Measurements from ENCODE around the gene CDKN1C. TPM values are rescaled to one million over a fixed set of nuclear protein-coding genes. Genes with fewer than 3 reads are reported as not detected.

CDKN1C gene
- total RNA-seq, 2 donors from 2014 or later = 17.2 to 28.7 TPM

DNA sequence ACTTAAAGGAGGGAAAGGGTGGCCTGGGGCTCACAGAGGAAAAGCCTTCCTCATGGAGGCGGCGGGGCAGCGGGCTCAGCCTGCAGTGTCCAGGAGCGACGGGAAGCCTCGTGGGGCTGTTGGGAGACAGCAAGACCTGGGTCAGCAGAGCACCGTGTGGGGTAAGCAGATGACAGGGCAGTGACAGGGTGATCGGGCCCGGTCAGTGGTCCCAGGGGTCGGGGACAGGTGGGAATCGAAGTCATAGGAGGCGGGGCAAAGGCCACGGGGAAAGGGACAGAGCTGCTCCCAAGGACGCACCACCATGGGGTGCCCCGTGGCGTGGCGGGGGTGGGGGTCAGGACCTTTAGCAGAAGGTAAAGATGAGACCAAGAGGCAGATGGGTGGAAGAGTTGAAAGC lies 49.8 kb downstream of the CDKN1C start:
- H3K27ac ChIP-seq = peak overlapping the region in 1 of 2 donors; percentile 38
- no peaks in the 10 kb centered on the region for H3K9me3 ChIP-seq
- TF ChIP-seq, protein P1, sequence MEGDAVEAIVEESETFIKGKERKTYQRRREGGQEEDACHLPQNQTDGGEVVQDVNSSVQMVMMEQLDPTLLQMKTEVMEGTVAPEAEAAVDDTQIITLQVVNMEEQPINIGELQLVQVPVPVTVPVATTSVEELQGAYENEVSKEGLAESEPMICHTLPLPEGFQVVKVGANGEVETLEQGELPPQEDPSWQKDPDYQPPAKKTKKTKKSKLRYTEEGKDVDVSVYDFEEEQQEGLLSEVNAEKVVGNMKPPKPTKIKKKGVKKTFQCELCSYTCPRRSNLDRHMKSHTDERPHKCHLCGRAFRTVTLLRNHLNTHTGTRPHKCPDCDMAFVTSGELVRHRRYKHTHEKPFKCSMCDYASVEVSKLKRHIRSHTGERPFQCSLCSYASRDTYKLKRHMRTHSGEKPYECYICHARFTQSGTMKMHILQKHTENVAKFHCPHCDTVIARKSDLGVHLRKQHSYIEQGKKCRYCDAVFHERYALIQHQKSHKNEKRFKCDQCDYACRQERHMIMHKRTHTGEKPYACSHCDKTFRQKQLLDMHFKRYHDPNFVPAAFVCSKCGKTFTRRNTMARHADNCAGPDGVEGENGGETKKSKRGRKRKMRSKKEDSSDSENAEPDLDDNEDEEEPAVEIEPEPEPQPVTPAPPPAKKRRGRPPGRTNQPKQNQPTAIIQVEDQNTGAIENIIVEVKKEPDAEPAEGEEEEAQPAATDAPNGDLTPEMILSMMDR (IDR thresholded peaks at IDR 0.05) = no peak
- H3K27me3 ChIP-seq = no peaks in the 10 kb centered on the region
- H3K4me3 ChIP-seq = no peak overlapping the region
- no peak for DNase-seq (ENCODE audit: low spot score)
- H3K4me1 ChIP-seq = peaks cover 0 to 36% of the 10 kb centered on the region in 2 donors
- no peaks in the 10 kb centered on the region for H3K36me3 ChIP-seq

DNA sequence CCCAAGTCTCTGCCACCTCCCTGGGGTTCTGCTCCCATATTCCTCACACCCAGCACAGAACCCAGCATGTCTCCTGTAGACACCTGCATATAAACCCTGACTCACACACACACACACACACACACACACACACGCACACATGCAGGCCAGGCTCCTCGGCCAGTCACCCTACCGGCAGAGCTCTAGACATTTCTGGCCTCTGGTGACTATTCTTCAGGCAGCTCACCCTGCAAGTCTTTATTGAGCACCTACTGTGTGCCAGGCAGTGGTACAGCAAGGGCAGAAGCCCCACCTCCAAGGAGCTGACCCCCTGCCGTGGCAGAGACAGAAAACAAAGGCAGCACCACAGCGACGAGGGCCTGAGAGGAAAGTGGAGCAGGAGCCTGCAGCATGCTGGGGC lies 50.3 kb downstream of the CDKN1C start:
- H3K36me3 ChIP-seq = no peaks in the 10 kb centered on the region
- TF ChIP-seq, protein P1 (IDR thresholded peaks at IDR 0.05) = no peak
- H3K9me3 ChIP-seq = no peaks in the 10 kb centered on the region
- no peaks in the 10 kb centered on the region for H3K27me3 ChIP-seq
- peak overlapping the region in 1 of 2 donors; percentile 38 for H3K27ac ChIP-seq
- H3K4me1 ChIP-seq = peaks cover 0 to 39% of the 10 kb centered on the region in 2 donors
- H3K4me3 ChIP-seq = no peak overlapping the region
- DNase-seq (ENCODE audit: low spot score) = no peak

GRCh38 chr11:2834503-2835273 lies 50.9 kb downstream of the CDKN1C start:
- no peaks in the 10 kb centered on the region for H3K27me3 ChIP-seq
- no peak overlapping the region for H3K4me3 ChIP-seq
- TF ChIP-seq, protein P1 (IDR thresholded peaks at IDR 0.05) = no peak
- H3K4me1 ChIP-seq = peaks cover 0 to 39% of the 10 kb centered on the region in 2 donors
- H3K27ac ChIP-seq = no peak overlapping the region
- H3K9me3 ChIP-seq = no peaks in the 10 kb centered on the region
- no peaks in the 10 kb centered on the region for H3K36me3 ChIP-seq
- DNase-seq (ENCODE audit: low spot score) = no peak

- TF ChIP-seq, protein P1 (IDR thresholded peaks at IDR 0.05) = no peak
- Histone ChIP-seq H3K36me3 (no peaks in the 10 kb centered on the region), H3K27me3 (no peaks in the 10 kb centered on the region), H3K4me3 (no peak overlapping the region), H3K4me1 (peaks cover 0 to 35% of the 10 kb centered on the region in 2 donors), H3K27ac (no peak overlapping the region), H3K9me3 (peaks cover 0 to 6% of the 10 kb centered on the region in 2 donors)
- no peak for DNase-seq (ENCODE audit: low spot score)
Measured at GRCh38 chr11:2833716-2834502, 51.7 kb downstream of the CDKN1C start.

Other genes starting within 250 kb of the CDKN1C start
- under 1 TPM; 0.35 to 0.37 TPM for gene KCNQ1OT1, start 185.8 kb downstream of the CDKN1C start, total RNA-seq
- 1 to 10 TPM; 1.8 to 2.6 TPM for gene PHLDA2, start 43.6 kb upstream of the CDKN1C start, total RNA-seq
- gene NAP1L4, start 106.6 kb upstream of the CDKN1C start, total RNA-seq = 100 to 1,000 TPM in 1 of 2 donors, 10 to 100 TPM in 1; 79.2 to 128 TPM
- gene CARS1, start 171.6 kb upstream of the CDKN1C start, total RNA-seq = 10 to 100 TPM; 12.2 to 15.3 TPM